Esophagus muscularis mucosa (tissue), 3 donors: ENCODE results near the gene MOB1A.

Source experiments
- CTCF ChIP-seq, 3 experiments: fragments of 200-600 bp in 2 of 3; fragments of 450-650 bp in 1 of 3; sonication (generic) in 2 of 3; IDR thresholded peaks; one replicate each; pipeline ENCODE4 v1.5.1; 2017 to 2019; ENCODE audit warnings: antibody characterized with exemption in 3 of 3, mild to moderate bottlenecking in 2 of 3, moderate library complexity in 1 of 3
- POLR2A ChIP-seq: fragments of 450-650 bp; IDR thresholded peaks from one replicate; pipeline ENCODE4 v1.6.1; 2017; ENCODE audit warnings: antibody characterized with exemption, moderate library complexity, mild to moderate bottlenecking, low read depth

GRCh38 chr2:74205596-74205995 lies 26.9 kb upstream of the MOB1A start:
- TF ChIP-seq POLR2A = no peak
- no peak for TF ChIP-seq CTCF (IDR thresholded peaks at IDR 0.05)
